Adrenal gland (tissue), 12 donors: Measurements from ENCODE around the gene LRP10. TPM values are rescaled to one million over a fixed set of nuclear protein-coding genes. Genes with fewer than 3 reads are reported as not detected.

Source experiments
- DNase-seq, 7 donors: peaks; one replicate each; pipeline ENCODE4 v3.0.0-alpha.2; 2019 to 2020
- H3K27ac ChIP-seq, 5 donors: fragments of 200-600 bp; sonication (generic) in 4 of 5; 1 replicate in 3 of 5; 2 replicates in 2 of 5; pipeline versions ENCODE4 v1.5.1 to v1.8.0; 2016 to 2020; ENCODE audit warnings: mild to moderate bottlenecking in 1 of 5
- H3K27me3 ChIP-seq: fragments of 200-600 bp; 2 replicates; pipeline ENCODE4 v1.8.0; 2021
- H3K36me3 ChIP-seq, 2 donors: fragments of 200-600 bp; replicated peaks in 1 of 2; 1 replicate in 1 of 2; 2 replicates in 1 of 2; pipeline versions ENCODE4 v1.5.1 to v1.8.0; 2018 to 2022
- H3K4me1 ChIP-seq, 2 donors: fragments of 200-600 bp; replicated peaks in 1 of 2; 1 replicate in 1 of 2; 2 replicates in 1 of 2; pipeline versions ENCODE4 v1.5.1 to v1.8.0; 2018 to 2021
- H3K4me3 ChIP-seq, 4 donors: fragments of 200-600 bp; sonication (generic) in 3 of 4; one replicate each; pipeline ENCODE4 v1.5.1; 2016 to 2018
- H3K9me3 ChIP-seq, 3 donors: fragments of 200-600 bp; sonication (generic) in 1 of 3; replicated peaks in 1 of 3; 1 replicate in 2 of 3; 2 replicates in 1 of 3; pipeline versions ENCODE4 v1.5.1 to v1.8.0; 2016 to 2021
- CTCF ChIP-seq, 6 experiments: fragments of 450-650 bp in 4 of 6; fragments of 200-600 bp in 2 of 6; sonication (generic) in 1 of 6; IDR thresholded peaks; 1 replicate in 5 of 6; 2 replicates in 1 of 6; pipeline versions ENCODE4 v1.5.1 to v1.8.0; 2016 to 2021; ENCODE audit warnings: antibody characterized with exemption in 6 of 6, mild to moderate bottlenecking in 2 of 6, moderate library complexity in 1 of 6
- POLR2A ChIP-seq, 2 donors: fragments of 450-650 bp; IDR thresholded peaks; one replicate each; pipeline ENCODE4 v1.6.1; 2017; ENCODE audit warnings: antibody characterized with exemption in 2 of 2, mild to moderate bottlenecking in 2 of 2, moderate library complexity in 1 of 2
- WGBS, 4 donors: extraction: QIAGEN DNeasy Blood & Tissue Kit in 2 of 4; methylation state at CpG; one replicate each; pipeline versions ENCODE4 v1.1.5 to v1.1.7; 2013 to 2017; 5-methylcytosine and 5-hydroxymethylcytosine counted together
- intact Hi-C, 2 donors: fragments of 100-400 bp; cut with DNase I; formaldehyde crosslinking; loops; one replicate each; pipeline versions ENCODE4 v1.14.1 to v1.15.0; 2022 to 2023
- polyA plus RNA-seq, 3 donors: library from polyadenylated mRNA; stranded (reverse); fragments of 200-250 nt in 2 of 3; fragments of 350-450 nt in 1 of 3; fragmentation: Illumina TruSeq in 1 of 3; extraction: RNeasy Lipid Tissue Mini Kit (QIAGEN cat#74804) in 1 of 3; gene quantifications; one replicate each; pipeline ENCODE4 v1.2.3, GENCODE V29; 2013 to 2014
- total RNA-seq, 9 donors: library from RNA; depleted of rRNA in 4 of 9; stranded (reverse); fragments of >200 nt in 4 of 9; fragments of 120-200 nt in 1 of 9; fragmentation: NEBNext Ultra II Directional in 1 of 9; extraction: Animal tissue kit (Norgen Biotek cat#: 25700) in 1 of 9; gene quantifications; one replicate each; pipeline versions ENCODE4 v1.1.0 to v1.2.4, GENCODE V29; 2013 to 2023
- donor health status: healthy with polysubstance abuse.
- donor health status: Bipolar disorder and iron deficiency.
- donor health status: DM: yes; HTN: yes; CAD: no.
- donor health status: DM: no; HTN: no; CAD: no.
- donor health status: DM: no; HTN: no; CAD: no.
- donor health status: DM: yes; HTN: yes; CAD: no.

LRP10 gene
- total and polyA plus RNA-seq, 12 donors: 13.1 to 207 (median 83.2) TPM

GRCh38 chr14:22922294-22922693 lies 50.8 kb downstream of the LRP10 start:
- WGBS, 4 donors: 86 to 90% (median 89%) methylated on average over 2 of the region's 2 CpGs
- intact Hi-C loops: no loop called here
- peaks cover 9 to 13% of the 10 kb centered on the region in 2 donors for H3K4me1 ChIP-seq
- H3K27ac ChIP-seq: no peak overlapping the region
- no peak for DNase-seq
- H3K4me3 ChIP-seq: no peak overlapping the region
- TF ChIP-seq CTCF (IDR thresholded peaks at IDR 0.05): no peak
- TF ChIP-seq POLR2A (IDR thresholded peaks at IDR 0.05): no peak
- H3K9me3 ChIP-seq: no peaks in the 10 kb centered on the region
- peaks cover 0 to 64% of the 10 kb centered on the region in 2 donors for H3K36me3 ChIP-seq
- no peaks in the 10 kb centered on the region for H3K27me3 ChIP-seq

GRCh38 chr14:22923746-22924145 lies 52.2 kb downstream of the LRP10 start:
- peaks cover 0 to 64% of the 10 kb centered on the region in 2 donors for H3K36me3 ChIP-seq
- H3K27me3 ChIP-seq: no peaks in the 10 kb centered on the region
- peaks cover 0 to 18% of the 10 kb centered on the region in 2 donors for H3K4me1 ChIP-seq
- 97 to 98% (median 98%) methylated on average over 5 of the region's 5 CpGs for WGBS, 4 donors
- H3K9me3 ChIP-seq: no peaks in the 10 kb centered on the region
- intact Hi-C loops: no loop called here
- TF ChIP-seq CTCF (IDR thresholded peaks at IDR 0.05) (no peak), POLR2A (IDR thresholded peaks at IDR 0.05) (no peak)
- no peak for DNase-seq
- no peak overlapping the region for H3K4me3 ChIP-seq
- H3K27ac ChIP-seq: no peak overlapping the region

GRCh38 chr14:22925513-22925912 lies 54.0 kb downstream of the LRP10 start:
- 89 to 98% (median 95%) methylated on average over 8 of the region's 8 CpGs for WGBS, 4 donors

GRCh38 chr14:22926316-22926715 lies 54.8 kb downstream of the LRP10 start:
- TF ChIP-seq CTCF (IDR thresholded peaks at IDR 0.05): no peak
- TF ChIP-seq POLR2A (IDR thresholded peaks at IDR 0.05): no peak
- H3K36me3 ChIP-seq: peaks cover 0 to 51% of the 10 kb centered on the region in 2 donors
- H3K4me1 ChIP-seq: peaks cover 0 to 17% of the 10 kb centered on the region in 2 donors
- no peak overlapping the region for H3K27ac ChIP-seq
- intact Hi-C loops: no loop called here
- WGBS, 4 donors: 72 to 91% (median 88%) methylated on average over 4 of the region's 4 CpGs
- H3K9me3 ChIP-seq: no peaks in the 10 kb centered on the region
- no peak overlapping the region for H3K4me3 ChIP-seq
- no peaks in the 10 kb centered on the region for H3K27me3 ChIP-seq
- DNase-seq: no peak

More at GRCh38 chr14:22925513-22925912, 54.0 kb downstream of the LRP10 start:
- peaks cover 0 to 17% of the 10 kb centered on the region in 2 donors for H3K4me1 ChIP-seq
- no peak overlapping the region for H3K4me3 ChIP-seq
- no peak for TF ChIP-seq CTCF (IDR thresholded peaks at IDR 0.05)
- TF ChIP-seq POLR2A (IDR thresholded peaks at IDR 0.05): no peak
- intact Hi-C loops: no loop called here
- DNase-seq: no peak
- no peaks in the 10 kb centered on the region for H3K9me3 ChIP-seq
- no peaks in the 10 kb centered on the region for H3K27me3 ChIP-seq
- peaks cover 0 to 59% of the 10 kb centered on the region in 2 donors for H3K36me3 ChIP-seq
- H3K27ac ChIP-seq: no peak overlapping the region
